Stimulated activated CD8-positive, alpha-beta memory T cell treated with anti-CD3 and anti-CD28 coated beads, Interleukin-15, amount 100 ng/mL, for 4 hours (primary cell): ENCODE measurements around the gene PTPRG.

Experiments
- DNase-seq, 2 donors: peaks; one replicate each; pipeline ENCODE4 v3.0.0-alpha.2; 2020; ENCODE audit warnings: low read depth in 2 of 2

PTPRG gene

DNA sequence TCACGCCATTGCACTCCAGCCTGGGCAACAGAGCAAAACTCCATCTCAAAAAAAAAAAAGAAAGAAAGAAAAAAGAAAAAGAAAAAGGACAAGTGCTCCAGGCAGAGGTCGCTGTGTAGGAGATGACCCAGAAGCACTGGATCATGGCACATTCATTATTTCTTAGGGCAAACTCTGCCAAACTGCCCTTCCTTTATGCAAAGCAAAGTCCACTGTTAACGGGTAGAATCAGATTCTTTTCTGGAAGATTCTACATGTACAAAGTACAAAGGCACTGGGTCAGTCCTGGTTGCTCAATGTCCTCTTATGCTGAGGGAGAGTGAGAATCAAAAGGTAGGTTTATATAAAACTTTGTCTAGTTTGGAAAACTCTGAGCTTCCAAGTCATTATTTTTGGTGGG, 667.1 kb downstream of the PTPRG start:
- DNase-seq: no peak

DNA sequence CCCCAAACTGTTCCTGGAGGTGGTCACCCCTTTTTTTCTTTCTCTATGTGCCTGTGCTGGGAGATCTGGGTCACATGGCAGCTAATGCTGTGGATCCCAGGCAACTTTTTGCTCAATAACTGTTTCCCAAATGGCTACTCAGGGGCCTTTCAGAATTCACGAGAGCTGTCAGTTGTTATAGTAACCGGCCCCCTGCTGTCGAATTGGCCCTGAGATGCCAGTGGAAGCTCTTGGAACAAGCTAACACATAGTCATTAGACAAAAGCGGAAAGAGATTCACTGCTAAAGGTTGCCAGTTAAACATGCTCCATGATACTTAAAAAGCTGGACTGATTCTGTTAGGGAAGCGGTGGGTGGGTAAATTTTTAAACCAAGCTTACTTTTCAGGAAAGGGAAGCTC, 667.8 kb downstream of the PTPRG start:
- no peak for DNase-seq

DNA sequence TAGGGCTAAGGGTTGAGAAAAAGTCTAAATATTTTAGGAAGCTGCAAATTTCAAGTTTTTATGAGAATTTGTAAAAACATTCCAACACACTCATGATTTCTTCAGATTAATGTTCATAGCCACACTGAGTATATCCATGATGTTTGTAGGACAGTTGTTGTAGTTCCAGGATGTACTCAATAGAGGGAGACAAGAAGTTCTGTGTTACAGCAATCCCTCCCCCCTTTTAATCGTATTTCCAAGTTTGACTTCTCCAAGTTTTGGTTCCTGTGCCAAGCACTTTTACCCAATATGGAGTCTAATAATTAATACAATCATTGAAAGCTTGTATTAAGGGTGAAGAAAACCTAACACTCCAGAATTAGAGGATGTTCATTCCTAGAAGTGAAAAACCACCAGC, 668.5 kb downstream of the PTPRG start:
- no peak for DNase-seq

- no peak for DNase-seq
These were observed 671.7 kb downstream of the PTPRG start for GRCh38 chr3:62233065-62233464.

GRCh38 chr3:62236016-62236415, 674.6 kb downstream of the PTPRG start:
- DNase-seq: no peak

- DNase-seq: no peak
These were observed 676.0 kb downstream of the PTPRG start for GRCh38 chr3:62237286-62237948.

DNA sequence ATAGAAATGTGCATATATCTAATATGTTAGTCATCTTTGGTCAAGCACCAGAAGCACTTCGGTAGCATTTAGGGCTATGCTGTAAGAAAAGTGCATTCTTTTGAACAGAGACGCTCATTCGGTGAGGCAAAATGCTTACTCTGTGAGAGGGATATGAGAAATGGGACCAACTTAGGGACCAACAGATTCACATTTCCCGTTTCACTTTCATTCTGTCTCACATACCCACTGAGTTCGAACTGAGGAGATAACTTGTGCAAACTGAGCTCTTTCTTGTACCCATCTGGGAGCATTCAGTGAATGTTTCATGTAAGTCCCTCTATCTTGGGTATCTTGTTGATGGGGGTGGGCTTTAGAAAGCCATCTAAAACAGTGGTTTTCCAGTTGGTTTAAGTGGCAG, 676.6 kb downstream of the PTPRG start:
- DNase-seq: no peak

- DNase-seq: no peak
These were observed 677.1 kb downstream of the PTPRG start for GRCh38 chr3:62238431-62238830.

DNA sequence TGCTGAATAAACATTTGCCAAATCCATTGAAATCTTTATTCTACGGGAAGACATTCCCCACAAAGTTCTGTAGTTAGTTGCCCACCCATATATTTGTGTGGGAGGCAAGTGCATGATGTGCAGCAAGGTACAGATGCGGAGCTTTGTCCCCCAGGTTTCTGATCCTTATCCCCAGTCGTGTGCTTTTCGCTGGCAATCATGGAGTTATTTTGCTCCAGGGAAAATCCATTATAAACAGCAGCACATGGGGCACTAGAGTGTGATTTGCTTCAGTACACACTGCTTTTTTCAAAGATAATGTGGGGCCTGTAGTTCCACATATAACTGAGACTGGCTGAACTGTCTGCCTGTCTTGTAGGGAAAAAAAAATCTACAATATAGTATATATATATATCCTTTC, 679.9 kb downstream of the PTPRG start:
- no peak for DNase-seq

- DNase-seq: no peak
These were observed 681.6 kb downstream of the PTPRG start for GRCh38 chr3:62242831-62243509.

GRCh38 chr3:62246094-62246493, 684.7 kb downstream of the PTPRG start:
- DNase-seq: no peak

DNA sequence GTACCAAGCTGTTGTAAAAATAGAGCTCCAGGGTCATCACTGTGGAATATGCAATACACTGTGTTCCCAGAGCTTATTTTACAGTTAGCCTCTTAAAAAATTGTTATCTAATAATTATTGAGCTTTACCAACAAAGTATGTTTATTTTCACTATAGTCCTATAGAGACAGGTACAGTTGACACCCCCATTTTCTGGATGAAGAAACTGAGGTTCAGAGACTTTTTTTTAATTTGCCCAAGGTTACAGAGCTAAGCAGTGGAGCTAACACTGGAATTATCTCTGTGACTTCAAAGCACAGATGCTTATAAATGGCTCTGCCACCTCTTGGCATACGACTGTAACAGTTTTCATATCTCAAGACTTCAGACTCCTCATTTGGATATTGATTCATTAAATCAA, 685.6 kb downstream of the PTPRG start:
- DNase-seq: no peak

DNA sequence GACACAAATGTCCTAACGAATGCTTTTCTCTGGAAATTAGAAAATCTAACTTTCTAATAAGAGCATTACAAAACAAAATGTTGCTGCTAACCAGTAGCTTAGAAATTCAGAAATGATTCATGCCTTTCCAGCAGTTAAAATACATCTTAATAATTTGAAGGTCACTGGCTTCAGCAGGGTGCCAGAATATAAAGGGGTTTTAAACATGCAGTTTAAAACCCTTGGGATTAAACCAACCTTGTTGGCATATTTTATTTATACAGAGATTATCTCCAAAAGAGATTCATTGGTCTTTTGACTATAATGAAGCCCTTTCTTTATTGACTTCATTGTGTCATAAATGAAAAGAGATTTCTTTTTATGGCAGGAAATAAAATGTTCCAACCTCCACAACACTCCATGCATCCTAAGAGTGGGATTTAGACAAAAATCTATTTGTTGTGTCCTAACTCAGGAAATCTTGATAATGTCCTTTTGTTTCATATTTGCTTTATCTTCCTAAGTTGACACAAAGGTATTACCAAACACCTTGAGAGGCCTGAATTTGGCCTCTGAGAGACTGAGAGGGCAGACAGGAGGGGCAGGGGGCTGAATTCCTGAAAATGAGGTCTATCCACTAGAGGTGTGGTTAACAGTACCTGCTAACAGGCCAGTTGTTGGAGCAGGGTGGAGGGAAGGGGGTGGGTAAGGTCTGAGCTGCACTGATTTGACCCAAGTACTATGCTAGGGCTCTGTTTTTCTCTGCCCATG, 687.5 kb downstream of the PTPRG start:
- no peak for DNase-seq

DNA sequence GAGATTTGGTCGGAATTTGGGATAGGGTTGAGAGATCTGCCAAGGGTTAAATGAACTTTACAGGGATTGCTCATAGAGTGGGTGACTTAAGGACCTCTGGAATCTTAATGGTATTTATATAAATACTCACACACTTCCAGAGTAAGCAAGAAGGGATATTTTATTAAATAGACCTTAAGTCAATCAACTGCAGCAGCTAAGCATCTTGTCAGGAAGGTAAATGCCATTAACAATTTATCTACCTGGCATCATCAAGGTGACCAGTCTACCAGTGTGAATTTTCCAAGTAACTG, 688.1 kb downstream of the PTPRG start:
- no peak for DNase-seq

DNA sequence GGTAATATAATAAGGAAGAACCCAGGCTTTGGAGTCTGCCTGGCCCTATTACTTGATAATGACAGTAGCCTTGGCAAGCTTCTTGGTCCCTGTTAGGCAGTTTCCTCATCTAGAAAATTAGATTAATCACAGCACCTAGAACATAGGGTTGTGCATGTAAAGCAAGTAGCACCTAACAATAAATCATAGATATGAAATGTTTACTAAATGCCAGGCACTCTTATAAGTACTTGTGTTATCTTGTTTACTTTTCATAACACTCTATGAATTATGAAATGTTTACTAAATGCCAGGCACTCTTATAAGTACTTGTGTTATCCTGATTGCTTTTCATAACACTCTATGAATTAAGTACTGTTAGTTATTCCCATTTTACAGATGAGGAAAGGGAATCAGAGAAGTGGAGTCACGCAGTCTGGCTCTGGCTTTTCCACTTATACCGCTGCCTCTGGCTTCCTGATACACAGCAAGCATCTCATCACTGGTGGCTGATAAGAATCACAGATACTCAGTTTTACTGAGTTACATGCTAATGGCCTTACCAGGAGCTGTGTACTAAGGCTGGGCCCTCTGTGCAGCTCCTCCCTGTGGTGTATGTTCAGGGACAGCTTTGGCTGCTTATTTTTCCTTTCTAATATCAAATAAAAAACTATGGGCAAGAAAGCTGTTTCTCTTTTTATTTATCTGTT, 688.6 kb downstream of the PTPRG start:
- DNase-seq: no peak

GRCh38 chr3:62252438-62253157, 691.2 kb downstream of the PTPRG start:
- no peak for DNase-seq

- DNase-seq: no peak
These were observed 692.6 kb downstream of the PTPRG start for GRCh38 chr3:62253971-62254370.

- DNase-seq: no peak
These were observed 694.4 kb downstream of the PTPRG start for GRCh38 chr3:62255758-62256157.

DNA sequence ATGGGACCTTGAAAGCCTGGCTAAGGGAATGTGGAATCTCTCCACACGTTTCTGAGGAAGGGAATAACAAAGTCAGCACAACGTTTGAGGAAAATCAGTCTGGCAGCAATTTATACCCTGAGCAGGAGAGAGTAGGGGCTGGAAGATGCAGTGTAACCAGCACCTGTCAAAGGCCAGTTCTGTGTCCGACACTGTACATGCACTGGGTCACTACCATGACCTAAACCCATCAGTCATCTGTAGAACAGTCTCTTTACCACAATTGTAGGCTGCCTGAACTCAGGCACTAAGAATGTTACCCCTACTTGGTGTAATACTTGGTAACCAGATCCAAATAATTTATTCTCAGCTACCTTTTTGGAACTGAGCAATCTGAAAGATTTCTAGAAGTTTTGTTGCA, 698.6 kb downstream of the PTPRG start:
- DNase-seq: no peak

DNA sequence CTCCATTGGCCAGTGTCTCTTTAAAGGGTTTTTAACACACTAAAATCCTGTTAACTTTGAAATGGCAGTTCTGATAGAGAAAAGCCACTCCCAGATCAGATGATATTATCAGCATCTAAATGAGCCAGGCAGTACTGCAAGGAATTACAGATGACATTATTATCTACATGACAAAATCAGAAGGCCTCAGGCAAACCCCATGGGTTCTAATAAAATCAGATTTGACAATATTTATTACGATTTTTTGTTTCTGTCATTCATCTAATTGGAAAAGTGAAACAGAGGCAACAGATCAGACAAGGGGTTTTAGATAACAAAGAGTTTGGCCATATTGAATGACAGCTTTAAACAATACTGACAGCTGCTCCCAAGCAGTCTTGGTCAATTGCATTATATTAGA, 699.3 kb downstream of the PTPRG start:
- no peak for DNase-seq

DNA sequence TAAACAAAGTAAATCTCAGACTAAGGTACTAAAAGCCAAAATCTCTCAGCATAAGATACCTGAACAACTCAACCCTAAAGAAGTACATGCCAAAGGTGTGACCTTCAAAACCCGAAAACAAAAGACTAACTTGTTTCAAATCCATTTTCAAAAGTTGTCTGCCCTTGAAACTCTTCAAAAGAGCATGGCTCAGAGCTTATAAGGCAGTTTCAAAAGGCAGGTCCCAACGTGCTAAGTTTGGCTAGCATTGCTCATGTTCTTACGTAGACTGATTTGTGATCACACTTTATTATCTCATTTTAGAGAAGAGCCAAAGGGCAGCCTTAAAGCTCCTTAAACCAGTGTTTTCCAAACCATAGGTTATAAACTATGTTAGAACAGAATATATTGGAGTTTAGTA, 699.8 kb downstream of the PTPRG start:
- DNase-seq: no peak

DNA sequence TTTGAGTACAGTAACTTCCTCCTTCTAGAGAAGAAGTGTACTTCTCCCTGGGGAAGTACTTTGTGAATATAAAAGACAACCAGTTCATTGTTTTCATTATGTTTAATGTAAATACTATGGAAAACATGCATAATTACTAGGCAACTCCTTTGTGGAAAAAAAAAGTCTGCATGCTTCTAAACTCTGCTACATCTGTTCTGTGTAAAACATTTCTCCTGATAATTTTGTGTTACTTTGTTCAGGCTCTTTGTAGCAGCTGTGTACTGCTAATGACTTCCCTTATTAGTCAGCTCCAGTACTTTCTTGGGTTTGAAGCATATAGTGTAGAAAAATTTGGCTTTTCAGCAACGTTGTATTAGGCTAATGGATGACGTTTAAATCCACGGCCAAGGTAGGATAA, 700.4 kb downstream of the PTPRG start:
- DNase-seq: no peak
